NCI-H2171 treated with DMSO at 0.1 percent for 48 hours (cell line): ENCODE data around the gene CAMK2B.
A peak's percentile ranks its signal among the peaks of the same experiment; 100 is the strongest.

ENCODE experiments used
- DNase-seq: peaks from one replicate; lab custom pipeline; 2025; lab: John Stamatoyannopoulos, UW

The CAMK2B gene

DNA sequence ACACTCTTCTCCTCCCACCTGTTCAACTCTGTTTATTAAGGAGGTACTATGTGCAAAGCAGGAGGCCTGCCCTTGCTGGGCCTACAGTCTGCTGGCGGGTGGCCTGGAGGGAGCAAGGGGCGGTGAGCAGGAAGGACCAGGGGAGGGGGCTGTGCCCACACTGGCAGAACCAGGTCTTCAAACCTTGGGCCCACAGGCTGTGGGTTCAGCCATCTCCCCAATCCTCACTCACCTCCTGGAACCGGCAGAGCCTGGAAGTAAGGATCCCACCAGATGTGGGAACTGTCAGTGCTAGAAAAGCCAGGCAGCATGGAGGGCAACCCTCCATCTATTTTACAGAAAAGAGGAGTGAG lies 50.8 kb downstream of the CAMK2B start:
- DNase-seq, result no peak

DNA sequence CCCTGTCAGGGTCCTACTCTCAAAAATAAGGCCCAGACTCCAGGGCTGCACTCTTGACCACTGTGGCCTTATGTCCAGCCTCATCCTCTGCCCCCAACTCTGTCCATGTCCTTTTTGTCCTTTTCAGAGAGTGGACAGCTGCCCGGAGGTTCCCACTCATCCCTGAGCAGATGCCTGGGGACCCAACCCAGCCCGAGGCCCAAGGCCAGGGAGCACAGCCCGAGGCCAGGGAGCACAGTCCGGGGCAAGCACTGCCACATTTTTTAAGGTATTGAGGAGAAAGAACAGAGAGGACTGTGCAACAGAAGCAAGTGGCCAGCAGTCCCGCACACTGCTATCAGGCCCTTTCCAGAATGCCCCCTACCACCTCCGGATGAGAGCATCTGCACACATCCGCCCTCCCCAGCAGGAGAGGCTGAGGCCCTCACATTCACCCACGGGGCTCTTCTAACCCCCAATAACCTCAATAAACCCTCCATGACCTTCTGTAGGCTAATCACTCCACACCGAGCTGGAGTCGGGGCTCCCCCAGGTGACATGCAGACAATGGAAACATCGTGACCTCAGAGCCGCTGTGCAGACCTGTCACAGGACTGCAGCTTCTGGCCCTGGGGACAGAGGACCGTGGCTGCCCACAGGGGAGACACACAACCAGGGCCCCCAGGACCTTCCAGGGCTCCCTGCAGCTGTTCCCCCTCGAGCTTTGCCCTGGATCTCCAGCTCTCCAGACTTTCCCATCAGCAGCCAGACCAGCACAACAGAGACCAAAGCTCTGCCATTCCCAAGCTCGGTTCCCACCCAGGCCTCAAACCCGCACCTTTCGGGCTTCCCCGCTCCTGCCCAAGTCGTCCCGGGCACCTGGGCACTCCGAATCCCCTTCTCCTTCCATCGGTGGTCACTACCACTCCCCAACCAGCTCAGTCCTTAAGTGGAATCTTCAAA lies 51.4 kb downstream of the CAMK2B start:
- DNase-seq, result no peak

DNA sequence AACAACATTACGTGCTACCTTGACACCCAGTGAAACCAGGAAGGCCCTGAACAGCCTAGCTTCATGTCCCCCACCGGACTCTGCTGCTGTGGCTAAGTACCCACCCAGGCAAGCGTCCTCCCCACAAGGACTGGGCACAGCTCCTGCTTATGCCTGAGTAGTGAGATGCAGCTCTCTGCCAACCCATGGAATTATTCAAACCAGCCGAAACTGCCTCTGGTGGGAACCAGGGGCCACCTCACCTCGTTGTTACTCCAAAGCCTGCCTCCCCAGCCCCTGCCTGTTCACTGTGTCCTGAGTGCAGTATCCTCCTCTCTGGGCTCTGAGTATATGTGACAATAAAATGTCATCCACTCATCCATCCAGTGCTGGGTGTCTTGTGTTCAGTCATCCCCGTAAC lies 52.4 kb downstream of the CAMK2B start:
- no peak for DNase-seq

DNA sequence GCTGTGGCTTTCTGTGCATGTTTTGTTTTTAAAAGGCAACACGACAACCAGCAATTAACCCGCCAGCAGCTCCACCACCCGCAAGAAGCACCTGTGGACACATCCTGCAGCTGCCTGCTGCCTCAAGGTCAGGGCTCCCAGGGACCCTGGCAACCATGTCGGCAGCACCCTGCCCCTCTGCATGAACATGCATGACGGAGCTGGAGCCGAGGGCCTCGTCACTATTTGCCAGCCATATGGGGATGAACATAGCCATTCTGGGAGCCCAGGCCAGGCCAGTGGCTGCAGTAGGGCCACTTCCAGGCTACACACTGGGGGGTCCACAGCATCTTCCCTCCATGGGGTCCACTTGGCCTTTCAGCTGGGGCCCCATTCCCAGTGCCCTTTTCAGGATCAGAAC lies 52.9 kb downstream of the CAMK2B start:
- DNase-seq, result no peak

DNA sequence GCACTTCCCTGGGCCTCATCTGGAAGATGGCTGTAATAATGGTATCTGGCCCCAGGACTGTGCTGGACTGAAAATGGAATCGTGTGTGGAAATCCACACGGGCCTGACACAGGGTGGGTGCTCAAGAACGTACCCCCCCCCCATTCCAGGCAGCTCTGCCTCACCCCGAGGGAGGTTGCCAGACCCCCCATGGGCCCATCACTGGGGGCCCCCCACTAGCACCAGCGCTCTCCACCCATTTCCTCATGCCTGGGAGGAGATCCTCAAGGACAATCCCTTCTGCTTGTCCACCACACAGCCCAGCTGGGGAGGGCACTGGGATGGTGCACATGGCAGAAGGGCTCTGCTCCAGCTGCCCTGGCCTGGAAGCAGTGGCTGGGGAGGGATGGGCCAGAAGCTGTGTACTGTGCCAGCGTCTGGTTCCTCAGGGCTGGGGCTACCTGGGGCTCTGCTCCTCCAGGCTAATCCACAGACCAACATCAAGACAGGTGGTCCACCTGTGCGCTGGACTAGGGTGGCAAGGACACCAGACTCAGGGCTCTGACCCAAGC lies 55.4 kb downstream of the CAMK2B start:
- DNase-seq, result no peak

DNA sequence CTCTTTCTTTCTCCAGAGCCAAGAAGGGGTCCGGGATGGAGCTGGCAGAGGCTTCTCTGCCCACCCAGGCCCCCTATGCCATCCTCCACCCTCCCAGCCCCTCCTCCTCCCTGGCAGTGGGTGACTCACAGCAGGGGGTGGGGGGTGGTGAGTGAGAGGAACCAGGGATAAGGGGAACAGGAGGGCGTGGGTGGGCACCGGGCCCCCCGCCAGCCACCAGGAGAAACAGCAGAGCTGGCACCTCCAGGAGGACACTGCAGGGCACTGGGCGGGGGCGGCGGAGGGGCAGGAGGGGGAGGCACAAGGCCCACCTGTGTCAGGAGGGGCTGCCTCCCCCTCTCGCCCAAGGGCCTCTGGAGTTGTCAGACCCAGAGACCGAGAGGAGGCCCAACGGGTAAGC lies 56.0 kb downstream of the CAMK2B start:
- no peak for DNase-seq

DNA sequence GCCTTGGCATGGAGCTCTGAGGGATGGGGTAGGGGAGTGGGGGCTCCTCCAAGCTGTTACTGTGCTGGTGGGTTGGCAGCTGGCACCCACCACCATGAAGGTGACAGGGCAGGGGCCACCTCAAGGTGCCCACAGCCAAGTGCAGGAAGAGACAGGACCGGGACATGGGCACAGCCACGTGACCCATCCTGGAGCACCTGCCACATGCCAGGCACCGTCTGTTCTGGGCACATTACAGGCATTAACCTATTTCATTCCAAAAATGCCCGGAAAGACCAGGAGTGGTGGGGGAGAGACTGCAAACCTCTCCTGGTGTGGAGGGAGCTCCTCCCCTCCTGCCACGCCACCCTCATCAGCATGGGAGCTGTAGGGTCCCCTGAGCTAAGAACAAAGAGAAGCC lies 56.7 kb downstream of the CAMK2B start:
- DNase-seq, result peak; percentile 42

DNA sequence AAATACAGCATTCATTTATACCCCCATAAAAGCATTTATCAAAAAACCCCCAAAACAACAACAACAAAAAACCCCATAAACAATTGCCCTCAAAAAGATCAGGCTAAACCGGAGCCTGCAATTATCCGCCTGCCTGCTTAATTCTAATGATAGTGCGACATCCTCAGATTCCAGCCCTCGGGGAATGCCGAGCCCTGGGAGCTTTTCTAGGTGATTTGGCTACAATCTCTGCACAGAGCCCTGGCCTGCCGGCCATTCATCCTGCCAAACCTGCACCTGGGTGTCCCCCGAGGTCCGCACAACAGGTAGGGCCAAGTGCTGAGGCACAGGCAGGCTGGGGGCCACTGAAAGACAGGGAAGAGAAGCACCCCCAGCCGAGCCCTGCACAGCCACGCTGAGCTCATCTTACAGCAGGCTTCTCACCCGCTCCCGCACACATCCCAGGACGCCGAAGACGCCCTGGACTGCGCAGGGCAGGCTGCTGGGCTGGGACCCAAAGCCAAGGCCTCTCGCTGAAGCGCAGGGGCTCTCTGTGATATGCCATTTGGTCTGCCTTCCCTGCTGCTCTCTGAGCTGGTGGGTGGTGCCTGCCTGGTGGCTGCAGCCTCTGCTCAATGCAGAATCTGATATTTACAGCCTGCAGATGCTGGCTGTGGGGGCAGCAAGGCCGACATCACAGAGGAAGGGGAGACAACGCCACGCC lies 57.5 kb downstream of the CAMK2B start:
- DNase-seq, result peak; percentile 53

DNA sequence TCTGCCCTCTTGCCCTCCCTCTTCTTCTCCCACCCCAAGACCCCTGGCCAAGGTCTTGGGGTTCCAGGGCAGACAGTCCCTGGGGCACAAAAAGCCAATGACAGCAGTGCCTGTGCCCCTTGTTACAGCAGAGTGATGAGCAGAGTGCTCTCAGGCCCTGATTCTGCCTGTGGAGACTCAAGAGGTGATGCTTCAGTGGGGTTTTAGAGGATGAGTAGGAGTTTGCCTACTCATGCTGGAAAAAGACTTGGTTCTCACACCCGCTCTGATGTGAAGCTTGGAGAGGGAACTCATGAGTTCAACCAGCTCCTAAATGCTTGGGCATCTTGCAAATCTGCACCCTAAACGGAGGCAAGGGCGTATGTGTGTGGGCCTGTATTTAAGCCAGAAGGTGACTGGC lies 58.2 kb downstream of the CAMK2B start:
- peak; percentile 23 for DNase-seq

DNA sequence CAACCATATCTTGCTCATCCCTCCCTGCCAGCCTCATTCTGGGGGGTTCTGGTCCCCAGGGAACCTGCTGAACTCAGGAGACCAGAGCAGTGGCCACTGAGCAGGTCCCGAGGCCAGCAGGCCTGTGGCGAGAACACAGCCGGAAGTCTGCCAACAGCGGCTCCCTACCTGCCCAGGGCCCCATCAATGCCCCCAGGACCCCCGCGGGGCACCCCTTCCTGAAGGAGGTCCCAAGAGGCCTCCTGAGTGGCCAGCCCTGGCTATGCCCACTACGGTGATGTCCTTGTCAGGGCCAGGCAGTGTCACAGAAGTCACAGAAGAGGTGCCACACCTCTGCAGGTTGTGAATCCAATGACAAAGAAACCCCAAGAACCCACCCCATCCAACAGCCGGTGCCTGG lies 58.9 kb downstream of the CAMK2B start:
- DNase-seq, result no peak

DNA sequence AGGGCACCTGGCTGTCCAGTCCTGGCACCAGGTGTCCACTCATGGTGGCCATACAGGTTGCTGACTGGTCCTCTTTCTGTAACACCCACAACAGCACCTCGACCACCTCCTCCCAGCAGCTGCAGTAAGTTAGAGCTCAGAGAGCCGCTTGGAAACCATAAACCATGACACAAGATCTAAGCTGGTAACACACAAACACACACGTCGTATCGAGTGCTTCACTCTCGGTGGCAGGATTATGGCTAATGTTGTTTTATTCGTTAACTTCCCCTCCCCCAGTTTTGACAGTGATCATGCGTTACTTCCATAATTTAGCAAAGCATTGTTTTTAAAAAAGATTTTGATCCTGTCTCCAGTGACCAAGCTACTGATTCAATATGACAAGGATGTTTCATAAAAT lies 59.7 kb downstream of the CAMK2B start:
- DNase-seq, result peak; percentile 22

DNA sequence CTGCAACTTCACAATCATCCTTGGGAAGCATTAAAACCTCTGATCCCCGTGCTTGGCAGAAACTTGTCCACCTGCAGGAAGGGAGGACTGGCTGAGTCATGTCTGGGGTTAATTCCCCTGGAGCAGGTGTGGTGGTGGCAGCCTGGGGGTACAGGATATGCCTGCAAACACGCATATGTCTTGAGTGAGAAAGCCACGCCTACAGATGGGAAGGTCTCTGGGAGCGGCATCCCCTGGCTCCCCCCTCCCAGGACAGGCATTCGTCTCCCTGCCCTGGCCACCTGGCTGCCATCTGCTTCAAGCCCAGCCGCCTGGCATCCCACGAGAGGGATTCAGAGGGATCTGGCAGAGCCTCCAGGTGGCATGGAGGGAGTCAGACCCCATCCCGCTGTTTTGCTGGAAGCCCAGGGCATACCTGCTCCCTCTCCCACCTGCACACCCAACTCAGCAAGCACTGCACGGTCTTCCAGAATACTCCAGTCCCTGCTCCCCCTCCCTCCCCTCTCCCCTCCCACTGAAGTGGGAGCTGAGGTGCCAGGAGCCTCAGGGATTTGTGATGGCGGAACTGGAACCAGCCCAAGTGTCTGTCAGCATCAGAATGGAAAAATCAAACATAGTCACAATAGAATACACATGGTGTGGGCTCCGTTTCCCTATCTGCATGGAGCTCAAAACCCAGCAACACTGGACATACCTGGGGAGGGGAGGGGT lies 61.0 kb downstream of the CAMK2B start:
- peak; percentile 99 for DNase-seq

DNA sequence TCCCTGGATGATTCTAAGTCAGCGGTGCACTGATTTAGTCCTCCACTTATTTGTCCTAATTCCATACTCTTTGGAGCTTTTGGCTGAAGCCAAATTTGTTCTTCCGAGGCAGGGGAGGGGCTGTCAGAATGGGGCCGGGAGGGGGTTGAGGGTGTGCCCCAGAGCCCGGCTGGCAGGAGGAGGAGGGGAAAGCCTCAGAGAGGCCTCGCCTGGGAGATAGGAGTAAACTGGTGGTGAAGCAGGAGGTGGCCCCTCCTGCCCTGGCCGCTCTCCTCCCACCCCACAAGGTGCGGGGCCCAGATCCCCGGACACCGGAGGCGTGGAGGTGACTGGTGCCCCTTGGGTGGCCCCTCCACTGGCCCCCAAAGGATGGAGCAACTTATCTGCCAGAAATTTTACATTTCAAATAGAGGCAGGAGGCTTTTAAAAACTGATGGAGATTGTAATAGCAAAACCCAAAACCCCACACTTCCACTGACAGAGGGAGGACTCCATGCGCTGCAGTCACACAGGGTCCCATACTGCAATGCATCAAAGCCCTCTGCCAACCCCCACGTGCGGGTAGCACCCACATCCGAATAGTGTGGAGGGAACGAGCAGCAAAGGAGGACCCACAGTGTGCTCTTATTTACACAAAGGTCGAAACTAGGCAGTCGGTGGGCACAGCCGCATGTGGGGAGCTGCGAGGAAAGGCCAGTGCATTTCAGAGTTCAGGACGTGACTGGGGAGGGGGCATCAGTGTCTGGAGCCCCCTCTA lies 61.9 kb downstream of the CAMK2B start:
- DNase-seq, result no peak

DNA sequence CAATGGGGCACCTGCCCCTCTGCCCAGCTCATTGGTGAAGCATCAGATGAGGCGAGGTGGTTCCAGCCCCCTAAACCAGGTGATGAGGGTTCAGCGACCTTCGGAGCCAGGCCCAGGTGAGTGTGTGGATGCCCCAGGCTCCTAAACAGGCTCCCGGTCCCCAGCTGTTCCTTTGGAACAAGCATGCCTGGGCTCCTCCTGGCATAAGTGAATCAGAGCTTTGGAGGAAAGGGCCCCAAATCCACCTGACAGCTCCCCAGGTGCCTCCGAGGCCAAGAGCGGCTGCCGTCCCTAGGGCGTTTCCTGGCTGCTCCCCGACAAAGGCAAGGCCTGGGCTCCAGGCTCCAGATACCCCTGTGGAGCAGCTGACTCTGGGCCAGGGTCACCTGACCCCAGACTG lies 63.4 kb downstream of the CAMK2B start:
- peak; percentile 64 for DNase-seq

DNA sequence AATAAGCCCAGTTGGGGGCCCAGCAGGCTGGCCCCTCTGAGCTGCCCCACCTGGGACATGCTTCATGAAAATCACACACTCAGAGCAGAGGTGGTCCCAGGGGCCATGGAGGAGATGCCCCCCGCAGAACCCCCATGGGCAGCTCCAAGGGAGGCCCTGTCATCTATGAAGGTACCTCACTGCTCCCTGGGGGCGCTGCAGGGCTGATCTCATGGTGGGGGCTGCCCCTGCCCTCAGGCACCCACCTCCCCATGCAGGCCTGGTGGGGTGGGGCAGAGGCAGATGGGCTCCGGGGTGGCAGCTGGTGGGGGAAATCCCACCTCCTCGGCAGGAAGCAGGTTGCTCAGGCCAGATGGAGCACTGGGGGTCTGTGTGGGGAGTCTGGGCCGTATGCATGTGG lies 64.2 kb downstream of the CAMK2B start:
- peak; percentile 62 for DNase-seq

DNA sequence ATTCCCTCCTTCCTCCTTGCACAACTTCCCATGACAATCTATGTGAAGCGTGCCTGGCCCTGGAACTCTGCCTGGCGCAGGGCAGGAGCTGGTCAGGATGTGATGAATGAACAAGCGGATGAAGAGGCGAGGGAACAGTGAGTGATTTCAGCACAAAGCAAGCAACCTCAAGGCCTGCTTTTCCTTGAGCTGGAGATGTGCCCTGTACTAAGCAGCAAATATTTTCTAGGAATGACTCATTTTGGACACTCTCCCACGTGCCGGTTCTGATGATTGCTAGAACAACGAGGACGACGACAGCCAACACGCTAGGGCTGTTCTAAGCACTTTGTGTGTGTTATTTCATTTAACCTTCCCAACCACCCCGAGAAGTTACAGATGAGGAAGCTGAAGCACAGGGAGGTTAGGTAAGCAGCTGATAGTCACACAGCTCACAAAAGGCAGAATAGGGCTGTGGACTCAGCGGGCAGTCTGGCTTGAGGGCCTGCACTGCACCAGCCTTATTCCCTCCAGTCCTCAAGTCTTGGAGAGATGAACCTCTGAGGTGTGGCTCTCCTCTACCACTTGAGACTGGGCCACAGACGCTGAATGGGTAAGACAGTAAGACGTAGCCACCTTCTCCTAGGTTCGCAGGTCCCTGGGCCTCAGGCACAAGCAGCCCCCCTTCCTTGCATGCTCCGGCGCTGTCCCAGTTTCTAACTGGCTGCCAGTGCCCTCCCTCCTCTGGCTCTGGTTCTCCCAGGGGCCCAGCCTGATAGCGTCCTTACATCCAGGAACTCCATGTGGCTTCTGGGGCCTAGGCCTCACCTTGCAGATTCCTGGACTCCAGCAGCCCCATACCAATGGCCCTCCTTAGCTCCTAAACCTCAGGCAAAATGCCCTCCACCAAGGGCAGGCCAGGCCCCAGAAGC lies 65.6 kb downstream of the CAMK2B start:
- no peak for DNase-seq

DNA sequence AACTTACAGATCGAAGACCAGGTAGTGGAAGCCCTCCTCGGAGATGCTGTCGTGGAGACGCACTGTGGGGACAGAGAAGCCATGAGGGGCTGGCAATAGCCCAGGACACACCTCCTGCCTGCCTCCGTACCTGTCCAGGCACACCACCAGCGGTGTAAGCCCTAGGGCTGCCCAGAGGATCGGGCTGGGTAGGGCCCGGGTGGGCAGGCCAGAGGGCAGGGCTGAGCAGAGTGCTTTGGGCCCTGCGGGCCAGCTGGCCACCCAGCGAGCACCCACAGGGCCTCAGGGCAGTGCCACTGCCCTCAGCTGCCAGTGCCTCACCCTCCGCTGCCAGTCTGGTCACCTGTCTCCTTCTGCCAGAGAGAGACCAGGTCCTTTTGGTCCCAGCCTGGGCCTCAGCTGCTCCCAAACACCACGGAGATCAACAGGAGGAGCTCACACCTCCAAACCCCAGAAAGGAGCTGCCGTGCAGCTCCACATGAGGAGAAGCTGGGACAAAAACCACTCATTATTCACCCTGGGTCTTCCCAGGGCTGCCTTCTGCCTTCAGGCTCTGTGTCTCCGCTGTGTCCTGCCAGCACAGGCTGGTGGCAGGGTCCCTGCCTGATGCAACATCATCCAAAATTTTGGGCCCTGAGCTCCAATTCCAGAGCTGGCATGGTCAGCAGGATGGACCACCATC lies 66.4 kb downstream of the CAMK2B start:
- DNase-seq, result no peak

DNA sequence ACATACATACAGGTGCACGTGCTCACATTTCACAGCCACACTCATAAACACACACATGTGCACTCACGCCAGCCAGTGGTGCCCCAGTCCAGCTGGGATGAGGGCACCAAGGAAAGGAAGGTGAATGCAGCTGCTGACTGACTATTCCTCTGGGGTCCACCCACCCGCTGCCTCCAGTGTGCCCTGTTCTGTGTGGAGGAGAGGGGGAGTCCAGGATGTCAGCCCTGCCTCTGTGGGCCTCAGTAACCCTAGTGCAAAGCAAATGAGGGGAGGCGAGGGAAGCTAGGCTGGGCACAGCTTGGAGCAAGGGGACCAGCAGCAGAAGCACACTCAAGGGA lies 67.0 kb downstream of the CAMK2B start:
- DNase-seq, result no peak

DNA sequence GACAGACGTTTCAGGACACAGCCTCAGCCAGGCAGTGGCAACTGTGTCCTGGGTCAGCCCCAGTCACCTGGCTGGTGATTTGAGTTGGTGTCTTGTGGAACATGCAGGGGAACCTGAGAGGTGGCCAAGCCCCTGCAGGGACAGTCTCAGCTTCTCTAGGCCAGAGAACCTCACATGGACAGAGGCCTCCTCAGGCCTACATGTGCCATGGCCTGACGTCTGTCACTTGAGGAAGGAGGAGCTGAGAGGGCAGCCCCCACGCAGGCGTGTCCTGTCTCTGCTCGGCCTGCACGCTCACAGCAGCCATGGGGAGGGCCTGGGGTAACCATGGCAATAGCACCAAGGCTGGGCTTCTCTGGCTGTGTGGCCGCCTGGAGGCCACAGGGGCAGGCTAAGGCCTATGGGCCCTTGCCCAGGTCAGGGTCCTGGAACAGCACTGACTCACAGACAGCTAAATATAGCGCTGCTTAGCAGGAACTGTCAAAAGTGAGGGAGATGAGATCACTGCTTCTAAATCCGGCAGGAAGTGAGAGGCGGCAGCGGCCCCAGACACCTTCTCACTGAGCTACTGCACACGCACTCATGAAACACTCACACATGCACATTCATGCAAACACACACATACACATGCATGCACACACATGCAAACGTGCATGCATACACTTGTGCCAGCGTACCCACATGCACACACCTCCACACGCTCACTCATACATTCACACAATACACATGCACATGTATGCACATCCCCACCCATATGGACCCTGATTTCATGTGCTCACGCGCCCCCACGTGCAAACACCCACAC lies 67.6 kb downstream of the CAMK2B start:
- DNase-seq, result no peak
